Inferior parietal cortex (tissue), 1 donor: ENCODE measurements around the gene UBE4A.

ENCODE experiments used
- DNase-seq: peaks from one replicate; pipeline ENCODE4 v3.0.0-alpha.2; 2016; ENCODE audit errors: extremely low spot score

Gene UBE4A, protein sequence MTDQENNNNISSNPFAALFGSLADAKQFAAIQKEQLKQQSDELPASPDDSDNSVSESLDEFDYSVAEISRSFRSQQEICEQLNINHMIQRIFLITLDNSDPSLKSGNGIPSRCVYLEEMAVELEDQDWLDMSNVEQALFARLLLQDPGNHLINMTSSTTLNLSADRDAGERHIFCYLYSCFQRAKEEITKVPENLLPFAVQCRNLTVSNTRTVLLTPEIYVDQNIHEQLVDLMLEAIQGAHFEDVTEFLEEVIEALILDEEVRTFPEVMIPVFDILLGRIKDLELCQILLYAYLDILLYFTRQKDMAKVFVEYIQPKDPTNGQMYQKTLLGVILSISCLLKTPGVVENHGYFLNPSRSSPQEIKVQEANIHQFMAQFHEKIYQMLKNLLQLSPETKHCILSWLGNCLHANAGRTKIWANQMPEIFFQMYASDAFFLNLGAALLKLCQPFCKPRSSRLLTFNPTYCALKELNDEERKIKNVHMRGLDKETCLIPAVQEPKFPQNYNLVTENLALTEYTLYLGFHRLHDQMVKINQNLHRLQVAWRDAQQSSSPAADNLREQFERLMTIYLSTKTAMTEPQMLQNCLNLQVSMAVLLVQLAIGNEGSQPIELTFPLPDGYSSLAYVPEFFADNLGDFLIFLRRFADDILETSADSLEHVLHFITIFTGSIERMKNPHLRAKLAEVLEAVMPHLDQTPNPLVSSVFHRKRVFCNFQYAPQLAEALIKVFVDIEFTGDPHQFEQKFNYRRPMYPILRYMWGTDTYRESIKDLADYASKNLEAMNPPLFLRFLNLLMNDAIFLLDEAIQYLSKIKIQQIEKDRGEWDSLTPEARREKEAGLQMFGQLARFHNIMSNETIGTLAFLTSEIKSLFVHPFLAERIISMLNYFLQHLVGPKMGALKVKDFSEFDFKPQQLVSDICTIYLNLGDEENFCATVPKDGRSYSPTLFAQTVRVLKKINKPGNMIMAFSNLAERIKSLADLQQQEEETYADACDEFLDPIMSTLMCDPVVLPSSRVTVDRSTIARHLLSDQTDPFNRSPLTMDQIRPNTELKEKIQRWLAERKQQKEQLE

DNA sequence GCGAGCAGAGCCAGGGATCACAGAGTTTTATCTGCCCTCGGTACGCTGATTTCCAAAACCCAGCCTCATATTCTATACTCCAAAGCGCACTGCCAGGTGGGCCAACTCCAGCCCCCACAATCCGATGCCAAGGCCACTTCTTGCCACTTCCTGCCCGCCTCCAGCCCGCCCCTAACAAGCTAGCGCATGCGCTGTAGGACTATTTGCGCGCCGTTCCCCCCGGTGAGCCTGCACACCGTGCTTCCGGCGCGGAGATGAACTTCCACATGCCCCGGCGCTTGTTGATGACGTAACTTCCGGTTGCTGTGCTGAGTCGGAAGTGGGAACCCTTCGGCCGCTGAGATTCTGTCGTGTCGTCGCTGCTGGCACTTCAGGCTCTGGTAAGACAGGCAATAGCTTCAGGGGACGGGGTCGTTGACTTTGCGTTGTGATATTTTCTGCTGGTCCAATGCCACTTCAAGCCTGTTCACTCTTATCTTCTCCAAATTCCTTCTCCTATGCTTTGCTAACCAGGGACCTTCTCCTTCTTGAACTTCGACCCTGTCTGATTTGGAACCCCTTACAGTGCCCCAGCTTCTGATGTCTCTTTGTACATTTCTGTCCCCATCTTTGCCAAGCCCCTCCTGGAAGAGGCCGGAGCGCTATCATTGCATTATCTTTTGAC, at the start of gene UBE4A:
Gene UBE4A (plus strand): TSS at position 306 of the 664 bp plus-strand sequence. CDS start 5,481 bp downstream, outside the sequence.
- DNase-seq, result peak; percentile 97

DNA sequence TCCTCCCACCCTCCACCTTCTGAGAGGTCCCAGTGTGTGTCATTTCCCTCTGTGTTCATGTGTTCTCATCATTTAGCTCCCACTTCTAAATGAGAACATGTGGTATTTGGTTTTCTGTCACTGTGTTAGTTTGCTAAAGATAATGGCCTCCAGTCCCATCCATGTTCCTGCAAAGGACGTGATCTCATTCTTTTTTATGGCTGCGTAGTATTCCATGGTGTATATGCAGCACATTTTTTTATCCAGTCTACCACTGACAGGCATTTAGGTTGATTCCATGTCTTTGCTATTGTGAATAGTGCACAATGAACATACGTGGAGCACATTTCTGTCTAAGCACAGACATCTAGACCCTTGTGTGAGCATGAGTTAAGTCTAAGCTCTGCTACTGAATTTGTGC, 49.1 kb upstream of the UBE4A start:
- no peak for DNase-seq

DNA sequence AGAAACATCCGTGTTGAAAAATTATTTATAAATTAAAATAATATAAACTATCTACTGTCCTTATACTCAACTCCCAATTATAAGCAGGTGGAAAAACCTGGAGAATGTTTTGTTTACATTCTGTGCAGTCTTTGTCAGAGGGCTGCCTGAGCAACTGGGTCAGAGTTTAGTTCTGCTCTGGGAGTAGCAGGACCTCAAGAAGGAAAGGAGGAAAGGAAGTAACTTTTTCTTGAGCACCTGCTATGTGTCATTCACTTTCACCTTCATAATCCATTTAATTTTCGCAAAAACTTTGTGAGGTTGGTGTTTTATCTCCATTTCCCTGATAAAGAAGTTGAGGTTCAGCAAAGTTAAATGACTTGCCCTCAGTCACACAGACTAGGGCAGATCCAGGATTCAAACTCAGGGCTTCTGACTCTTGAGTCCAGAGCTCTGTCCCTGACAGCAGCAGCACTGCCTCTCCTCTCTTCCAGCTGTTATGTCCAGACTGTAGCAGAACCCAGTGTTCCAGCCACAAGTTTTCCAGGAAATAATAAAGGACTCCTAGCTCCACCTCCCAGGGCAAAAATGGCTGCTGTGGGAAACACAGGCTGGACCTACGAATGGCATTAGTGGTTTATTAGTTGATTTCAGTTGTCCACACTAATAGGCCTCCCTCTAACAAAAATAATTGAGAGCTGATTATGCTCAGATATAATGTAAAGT, 48.5 kb upstream of the UBE4A start:
- DNase-seq, result no peak

DNA sequence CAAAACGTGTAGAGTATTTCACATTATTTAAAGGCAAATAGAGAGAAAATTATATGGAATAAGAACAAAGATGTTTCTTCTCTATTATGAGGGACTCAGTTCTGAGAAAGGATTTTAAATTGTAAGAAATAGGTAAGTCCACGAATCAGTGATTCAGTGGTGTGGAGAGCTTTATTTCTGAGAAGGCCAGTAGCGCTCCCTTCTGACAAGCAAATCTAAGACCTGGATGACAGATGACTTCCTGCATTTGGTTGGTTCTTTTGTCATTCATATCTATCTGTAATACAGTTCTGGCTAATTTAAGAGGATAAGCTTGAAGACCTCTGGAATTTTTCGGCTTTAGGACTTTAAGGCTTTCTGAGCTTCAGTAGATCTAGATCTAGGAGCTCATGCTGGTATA, 47.9 kb upstream of the UBE4A start:
- no peak for DNase-seq

DNA sequence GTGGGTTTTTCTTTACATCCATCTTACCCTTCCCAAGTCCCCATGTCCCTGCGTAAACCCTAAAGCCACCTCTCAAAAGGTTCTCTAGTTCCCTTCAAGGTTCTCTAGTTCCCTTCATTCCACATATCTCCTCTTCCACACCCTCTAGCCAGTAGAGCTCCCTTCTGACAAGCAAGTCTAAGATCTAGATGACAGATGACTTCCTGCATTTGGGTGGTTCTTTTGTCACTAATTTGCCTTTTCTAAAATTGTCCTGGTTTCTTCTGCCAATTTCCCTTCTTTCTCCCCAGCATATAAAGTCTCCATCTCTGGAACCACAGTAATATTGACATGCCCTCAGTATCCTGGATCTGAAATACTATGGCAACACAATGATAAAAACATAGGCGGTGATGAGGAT, 47.1 kb upstream of the UBE4A start:
- DNase-seq, result no peak

DNA sequence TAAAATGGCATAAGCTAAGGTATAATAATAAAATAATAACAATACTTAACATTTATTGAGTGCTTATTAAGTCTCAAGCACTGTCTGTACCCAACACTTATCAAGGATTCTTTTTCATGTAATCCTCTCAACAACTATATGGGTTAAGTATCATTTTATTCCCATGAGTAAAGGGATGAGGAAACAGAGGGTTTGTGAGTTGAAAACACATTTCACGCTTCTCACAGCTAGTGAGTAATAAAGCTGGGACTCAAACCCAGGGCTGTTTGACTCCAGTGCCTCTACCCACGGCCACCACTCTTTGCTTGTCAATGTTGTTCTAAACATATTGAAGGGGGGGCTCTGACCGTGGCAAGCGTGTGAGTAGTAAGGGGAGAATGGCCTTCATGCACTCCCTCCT, 46.2 kb upstream of the UBE4A start:
- no peak for DNase-seq

DNA sequence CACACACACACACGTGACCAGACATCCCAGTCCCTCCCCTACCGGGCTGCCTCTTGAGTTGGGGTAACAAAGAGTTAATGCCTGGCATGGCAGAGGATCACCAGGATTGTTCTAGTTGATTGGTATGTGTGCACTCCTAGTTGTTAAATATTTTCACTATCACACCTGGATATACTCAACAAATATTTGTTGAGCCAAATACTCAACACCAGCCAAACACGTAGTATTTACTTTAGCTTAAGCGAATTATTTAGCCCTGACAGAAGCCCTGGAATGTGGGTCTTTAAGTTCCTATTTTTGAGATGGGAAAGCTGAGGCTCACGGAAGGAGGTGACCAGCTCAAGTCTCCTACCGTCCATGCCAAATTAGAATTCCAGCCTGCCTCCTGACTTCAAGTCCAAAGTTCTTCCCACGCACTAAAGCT, 44.4 kb upstream of the UBE4A start:
- no peak for DNase-seq

DNA sequence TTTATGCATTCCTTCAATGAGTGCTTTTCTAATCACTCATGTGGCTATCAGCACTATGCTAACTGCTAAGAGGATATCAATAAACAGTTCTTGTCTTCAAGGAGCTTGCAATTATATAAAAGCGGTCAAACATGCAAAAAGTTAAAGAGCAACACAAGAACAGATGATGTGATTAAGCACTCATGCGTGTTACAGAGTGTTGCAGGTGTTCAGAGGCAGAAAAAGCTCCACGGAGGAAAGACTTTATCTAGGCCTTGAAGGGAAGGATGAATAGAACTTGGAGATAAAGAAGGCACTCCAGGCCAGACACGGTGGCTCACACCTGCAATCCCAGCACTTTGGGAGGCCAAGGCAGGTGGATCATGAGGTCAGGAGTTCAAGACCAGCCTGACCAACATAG, 41.3 kb upstream of the UBE4A start:
- no peak for DNase-seq

DNA sequence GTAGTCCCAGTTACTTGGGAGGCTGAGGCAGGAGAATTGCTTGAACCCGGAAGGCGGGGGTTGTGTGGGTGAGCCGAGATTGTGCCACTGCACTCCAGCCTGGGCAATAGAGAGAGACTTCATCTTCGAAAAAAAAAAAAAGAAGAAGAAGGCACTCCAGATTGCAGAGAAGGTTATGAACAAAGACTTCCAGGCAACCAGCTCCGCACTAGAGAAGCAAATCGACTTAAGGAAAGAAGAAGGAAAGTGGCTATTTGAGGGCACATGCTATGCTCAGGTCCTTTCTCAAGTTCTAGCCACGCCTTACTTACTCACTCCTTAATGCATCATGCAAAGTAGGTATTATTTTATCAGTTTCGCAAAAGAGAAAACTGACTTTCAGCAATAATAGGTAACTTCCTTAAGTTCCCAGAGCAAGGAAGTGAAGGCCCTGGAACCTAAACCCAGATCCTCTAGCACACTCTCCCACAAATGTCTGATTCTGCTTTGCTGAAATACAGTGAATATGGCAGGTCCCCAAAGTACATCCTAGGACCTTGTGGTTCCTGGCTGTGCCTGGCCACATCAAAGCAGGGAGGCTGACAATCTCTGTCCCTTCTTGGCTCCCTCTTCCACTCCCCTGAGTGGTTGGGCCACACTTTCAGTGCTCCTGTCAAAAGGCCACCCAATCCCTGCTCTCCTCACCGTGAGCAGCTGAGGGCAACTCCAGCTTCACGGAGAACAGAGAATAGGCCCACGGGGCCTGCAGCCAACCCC, 40.6 kb upstream of the UBE4A start:
- no peak for DNase-seq

DNA sequence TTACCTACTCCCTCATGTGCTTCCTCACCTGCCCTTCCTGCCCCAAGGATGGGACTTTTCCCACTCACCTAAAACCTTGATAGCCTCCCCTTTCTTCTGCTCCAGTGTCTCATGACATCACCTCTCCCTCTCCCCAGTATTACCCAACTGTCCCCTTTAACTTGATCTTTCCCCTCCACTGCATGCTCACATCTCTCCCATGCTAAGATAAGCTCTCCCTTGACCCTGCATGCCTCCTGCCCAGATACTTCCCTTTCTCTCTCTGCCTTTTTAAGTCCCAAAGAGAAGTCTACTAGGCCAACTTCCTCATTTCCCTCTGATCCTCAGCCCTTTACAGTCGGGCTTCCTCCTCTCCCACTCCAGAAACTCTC, 40.1 kb upstream of the UBE4A start:
- no peak for DNase-seq

DNA sequence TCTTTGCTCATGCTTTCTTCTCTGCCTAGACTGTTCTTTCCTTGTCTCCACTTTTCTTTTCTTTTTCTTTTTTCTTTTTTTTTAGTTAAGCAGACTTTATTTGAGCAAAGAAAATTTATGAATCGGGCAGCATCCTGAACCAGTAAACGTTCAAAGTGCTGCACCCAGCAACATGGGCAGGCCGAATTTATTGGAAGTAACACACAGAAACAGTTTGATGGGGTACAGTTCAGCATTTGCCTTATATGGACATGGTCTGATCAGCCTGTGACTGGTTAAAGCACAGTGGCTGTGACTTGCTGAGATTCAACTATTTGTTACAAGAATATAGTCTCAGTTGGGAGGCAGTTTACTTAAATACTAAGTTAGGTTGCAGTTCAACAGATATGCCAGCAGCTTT, 38.9 kb upstream of the UBE4A start:
- no peak for DNase-seq

DNA sequence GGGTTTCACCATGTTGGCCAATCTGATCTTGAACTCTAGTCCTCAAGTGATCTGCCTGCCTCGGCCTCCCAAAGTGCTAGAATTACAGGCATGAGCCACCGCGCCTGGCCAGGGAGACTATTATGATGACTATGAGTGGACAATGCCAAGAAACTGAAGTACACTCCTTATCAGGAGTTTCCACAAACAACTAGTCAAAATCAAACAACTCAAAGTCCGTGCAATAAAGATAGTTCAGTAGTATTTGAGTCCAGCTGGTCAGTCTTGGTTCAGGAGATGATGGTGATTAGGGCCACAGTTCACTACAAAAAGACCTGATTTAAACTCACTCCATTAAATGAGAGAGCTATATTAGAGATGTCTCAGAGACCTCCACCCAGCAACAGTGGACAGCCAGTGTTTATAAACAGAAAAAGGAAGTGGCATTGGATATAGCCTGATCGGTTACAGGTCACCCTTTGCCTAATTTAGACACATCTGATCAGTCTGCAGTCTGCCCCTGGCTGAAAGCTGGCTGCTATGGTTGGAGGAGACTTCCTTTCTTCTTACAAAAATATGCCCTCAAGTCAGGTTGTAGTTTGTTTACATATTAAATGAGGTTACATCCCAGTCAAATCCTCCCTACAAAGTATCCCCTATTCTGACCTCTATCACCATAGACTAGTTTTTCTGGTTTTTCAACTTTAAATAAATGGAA, 37.9 kb upstream of the UBE4A start:
- DNase-seq, result no peak

DNA sequence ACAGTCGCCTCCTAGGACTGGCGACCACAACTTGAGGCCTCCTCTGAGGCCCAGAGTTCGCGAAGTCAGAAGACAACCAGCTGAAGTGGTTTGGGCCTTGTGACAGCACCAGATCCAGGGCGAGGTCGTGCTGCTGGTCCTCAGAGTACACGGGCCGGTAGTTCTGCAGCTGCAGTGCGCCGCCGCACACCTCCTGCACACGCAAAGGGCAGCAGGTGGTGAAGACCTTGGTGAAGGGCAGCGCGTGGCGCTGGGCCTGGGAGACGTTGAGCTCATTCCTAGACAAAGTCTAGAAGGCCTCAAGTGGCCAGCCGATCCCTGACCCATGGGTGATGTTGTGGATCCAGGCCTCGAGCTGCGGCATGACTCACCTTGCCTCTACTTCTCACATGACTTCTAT, 36.7 kb upstream of the UBE4A start:
- DNase-seq, result no peak

DNA sequence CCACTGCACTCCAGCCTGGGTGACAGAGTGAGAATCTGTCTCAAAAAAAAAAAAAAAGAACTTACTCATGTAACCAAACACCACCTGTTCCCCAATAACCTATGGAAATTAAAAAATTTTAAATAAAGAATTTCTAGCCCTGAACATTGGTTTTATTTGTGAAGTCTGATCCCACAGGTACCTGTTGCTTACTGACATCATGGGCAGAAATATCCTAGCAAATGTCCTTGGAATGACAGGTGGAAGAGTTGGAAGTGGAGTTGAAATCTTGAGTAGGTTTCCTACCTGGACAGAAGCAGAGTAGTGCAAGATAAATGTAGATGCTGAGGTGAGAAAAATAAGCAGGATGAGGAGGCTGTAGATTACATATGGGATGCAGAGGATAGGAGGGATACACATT, 34.1 kb upstream of the UBE4A start:
- no peak for DNase-seq

DNA sequence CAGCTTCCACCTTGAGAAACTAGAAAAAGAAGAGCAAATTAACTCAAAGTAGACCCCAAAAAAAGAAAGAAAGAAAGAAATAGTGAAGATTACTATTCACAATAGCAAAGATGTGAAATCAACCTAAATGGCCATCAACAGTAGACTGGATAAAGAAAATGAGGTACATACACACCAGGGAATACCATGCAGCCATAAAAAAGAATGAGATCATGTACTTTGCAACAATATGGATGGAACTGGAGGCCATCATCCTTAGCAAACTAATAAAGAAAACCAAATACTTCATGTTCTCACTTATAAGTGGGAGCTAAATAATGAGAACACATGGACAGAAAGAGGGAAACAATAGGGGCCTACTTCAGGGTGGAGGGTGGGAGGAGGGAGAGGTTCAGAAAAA, 30.7 kb upstream of the UBE4A start:
- no peak for DNase-seq

DNA sequence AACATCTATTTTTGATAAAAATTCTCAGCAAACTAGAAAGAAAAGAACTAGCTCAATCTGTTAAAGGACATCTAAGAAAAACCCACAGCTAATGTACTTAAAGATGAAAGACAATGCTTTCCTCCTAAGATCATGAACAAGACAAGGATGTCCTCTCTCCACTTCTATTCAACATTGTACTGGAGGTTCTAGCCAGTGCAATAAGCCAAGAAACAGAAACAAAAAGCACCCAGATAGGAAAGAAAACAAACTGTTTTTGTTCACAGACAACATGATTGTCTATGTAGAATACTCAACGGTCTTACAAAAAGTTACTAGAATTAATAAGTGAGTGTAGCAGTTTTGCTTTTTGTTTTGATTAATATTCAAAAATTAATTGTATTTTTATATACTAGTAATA, 24.7 kb upstream of the UBE4A start:
- DNase-seq, result no peak

DNA sequence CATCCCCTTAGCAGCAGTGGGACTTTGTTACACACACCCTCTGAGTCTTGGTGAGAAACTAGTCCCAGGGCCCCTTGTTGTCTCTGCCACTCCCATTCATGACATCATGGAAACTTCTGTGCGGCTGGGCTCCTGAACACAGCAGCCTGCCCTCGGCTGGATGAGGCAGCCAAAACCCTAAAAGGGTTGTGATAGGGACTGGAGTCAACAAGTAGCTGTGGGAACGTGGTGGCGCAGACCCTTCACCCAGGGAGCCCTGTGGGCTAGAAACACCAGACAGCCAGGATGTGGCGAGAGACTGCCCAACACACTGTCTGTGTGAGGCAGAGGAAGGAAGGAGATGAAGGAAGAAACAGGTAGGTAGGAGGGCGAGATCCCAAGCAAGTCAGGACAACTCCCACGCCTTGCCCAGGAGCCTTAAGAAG, 20.8 kb upstream of the UBE4A start:
- no peak for DNase-seq

DNA sequence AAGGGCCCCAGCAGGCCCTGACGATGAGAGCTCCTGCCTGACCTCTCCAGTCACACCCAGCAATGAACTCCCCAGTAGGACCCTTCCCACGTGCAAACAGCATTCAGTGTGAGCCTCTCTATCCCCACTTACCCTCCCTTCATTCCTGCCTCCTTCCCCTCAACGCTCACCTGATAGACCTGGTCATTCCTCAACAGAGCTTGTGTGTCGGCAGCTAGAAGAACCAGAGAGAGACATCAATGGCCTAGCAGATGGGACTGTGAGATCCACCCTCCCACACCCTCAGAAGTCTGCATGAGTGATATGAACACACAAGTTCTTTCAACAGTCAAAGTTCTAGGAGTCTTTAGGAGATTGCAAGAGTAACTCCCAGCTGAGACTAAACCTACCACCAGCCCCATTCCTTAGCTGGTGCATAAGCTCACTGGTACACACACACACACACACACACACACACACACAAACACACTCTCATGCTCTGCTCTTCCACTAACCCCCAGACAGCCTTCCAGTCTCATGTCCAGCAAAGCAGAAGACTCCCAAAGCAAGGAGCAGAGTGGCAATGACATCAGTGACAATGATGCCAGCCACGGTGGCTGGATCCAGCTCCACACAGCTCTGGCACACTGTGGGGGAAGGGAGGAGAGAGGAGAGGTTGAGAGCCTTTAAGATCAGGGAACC, 20.0 kb upstream of the UBE4A start:
- DNase-seq, result no peak

DNA sequence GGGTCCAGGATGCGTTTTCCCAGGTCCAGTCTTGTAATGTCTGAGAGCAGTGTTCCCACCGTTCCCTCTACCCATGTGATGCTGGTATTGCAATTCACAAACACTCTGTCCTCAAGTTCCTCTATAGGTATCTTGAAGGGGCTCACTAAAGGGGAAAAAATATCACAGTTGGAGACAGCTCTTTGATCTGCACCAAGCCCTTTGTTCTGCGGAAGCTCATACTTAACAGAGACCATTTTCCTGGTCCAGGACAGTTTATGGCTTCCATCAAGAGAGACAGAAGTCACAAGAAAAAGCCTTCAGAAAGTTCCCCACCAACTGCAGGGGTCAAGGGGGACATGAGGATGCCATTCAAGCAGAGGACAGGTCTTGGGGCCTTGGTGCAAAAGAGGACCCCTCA, 19.0 kb upstream of the UBE4A start:
- no peak for DNase-seq

DNA sequence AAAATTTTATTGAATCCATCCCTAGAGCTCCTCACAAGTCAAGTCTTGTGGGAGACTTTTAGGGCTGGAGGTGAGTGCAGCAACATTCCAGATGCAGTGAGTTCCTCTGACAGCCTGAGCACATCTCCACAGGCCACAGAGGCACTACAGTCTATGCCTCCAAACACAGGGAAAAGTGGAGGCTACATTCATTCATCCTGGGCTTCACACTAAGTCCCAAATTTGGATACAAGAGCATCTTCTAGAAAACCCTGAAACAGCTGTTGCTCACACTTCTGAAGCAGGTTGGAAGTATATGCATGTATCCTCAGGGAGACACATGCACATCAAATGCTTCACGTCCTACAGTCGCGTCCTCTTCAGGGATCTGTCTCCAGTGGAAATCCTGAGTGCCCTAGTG, 18.1 kb upstream of the UBE4A start:
- DNase-seq, result no peak
